Stimulated activated CD8-positive, alpha-beta memory T cell treated with anti-CD3 and anti-CD28 coated beads, Interleukin-12 subunit alpha, Interleukin-12 subunit beta, amount 100 ng/mL, for 4 hours (primary cell): ENCODE results near the gene MEIOSIN.

Source experiments
- DNase-seq: peaks from one replicate; pipeline ENCODE4 v3.0.0-alpha.2; 2020; ENCODE audit warnings: low read depth

The MEIOSIN gene

DNA sequence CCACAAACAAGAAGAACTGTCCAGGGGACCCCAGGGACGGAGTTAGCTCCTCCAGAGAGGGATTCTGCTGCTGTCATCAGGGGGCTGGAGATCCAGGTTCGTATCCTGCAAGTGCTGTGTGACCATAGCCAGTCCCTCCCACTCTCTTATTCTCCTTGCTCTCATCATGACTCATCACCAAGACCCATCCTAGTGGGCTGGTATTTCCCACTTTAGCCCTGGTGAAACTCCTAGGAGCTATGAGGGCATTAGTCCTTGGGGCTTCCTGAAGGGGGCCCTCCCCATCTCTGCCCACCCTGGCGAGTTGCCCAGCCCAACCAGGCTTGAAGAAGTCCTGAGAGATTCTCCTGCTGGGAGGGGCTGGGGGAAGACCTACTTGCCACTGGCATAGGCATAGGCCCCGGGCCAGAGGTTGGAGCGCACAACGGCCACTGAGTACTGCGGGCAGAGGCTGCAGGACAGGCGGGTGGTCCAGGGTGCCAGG, 66.9 kb downstream of the MEIOSIN start:
- DNase-seq: no peak

DNA sequence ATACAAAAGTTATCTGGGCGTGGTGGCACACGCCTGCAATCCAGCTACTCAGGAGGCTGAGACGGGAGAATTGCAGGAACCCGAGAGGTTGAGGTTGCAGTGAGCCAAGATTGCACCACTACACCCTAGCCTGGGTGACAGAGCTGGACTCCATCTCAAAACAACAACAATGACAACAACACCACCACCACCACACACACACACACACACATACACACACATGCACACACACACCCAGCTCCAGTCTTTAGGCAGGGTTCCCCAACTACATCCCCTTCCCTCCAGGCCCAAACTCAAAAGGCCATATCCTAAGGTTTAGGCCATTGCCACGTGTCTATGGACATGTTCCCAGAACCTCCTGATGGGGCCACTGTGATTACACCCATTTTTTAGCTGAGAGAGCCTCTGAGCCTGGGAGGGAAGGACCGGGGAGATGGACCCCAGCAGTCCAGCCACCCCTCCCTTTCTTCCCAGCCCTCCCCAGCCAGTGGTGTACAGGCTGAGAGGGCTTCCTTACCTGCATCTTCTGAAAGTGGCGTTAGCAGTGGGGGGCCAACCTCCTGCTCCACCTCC, 68.5 kb downstream of the MEIOSIN start:
- DNase-seq: no peak

DNA sequence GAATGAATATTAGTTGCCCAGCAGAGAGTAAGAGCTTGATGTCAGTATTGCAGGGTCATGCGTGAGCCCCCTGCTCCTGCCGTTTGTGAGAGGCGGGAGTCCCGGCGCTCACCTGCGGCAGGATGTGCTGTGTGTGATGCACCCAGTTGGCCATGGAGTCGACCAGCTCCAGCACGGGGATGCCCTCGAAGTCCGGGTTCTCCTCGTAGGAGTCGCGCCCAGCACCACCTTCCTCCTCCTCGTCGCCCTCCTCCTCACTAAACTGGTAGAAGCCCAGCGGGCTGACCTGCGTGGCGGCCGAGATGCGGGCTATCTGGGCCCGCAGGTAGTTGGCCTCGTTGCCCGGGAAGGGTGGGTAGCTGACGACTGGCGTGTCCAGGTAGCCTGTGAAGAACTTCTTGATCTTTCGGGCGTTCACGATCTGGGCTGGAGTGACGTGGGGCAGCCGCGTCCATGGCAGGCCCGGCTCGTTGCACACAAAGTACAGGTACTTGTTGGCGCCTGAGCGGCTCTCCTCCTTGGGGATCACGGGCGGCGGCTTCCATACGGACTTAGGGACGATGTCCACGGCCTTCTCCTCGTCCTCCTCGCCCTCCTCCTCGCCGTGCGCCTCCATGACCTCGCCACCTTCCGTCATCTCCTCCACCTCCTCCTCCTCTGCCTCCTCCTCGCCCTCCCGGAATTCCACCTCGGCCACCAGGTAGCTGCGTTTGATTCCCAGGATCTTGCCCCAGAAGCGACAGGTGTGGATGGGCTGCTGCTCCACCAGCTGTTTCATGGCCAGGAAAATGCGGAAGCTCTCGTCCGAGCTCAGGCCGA, 71.1 kb downstream of the MEIOSIN start:
- DNase-seq: no peak

DNA sequence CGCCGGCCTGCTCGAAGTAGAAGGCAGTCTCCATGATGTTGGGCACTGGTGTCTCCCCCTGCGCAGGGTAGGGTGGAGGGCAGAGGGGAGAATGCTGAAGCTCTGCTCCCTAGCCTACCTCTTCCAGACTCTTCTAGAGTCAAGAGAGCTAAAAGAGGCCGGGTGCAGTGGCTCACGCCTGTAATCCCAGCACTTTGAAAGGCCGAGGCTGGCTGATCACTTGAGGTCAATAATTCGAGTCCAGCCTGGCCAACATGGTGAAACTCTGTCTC, 71.7 kb downstream of the MEIOSIN start:
- DNase-seq: no peak

DNA sequence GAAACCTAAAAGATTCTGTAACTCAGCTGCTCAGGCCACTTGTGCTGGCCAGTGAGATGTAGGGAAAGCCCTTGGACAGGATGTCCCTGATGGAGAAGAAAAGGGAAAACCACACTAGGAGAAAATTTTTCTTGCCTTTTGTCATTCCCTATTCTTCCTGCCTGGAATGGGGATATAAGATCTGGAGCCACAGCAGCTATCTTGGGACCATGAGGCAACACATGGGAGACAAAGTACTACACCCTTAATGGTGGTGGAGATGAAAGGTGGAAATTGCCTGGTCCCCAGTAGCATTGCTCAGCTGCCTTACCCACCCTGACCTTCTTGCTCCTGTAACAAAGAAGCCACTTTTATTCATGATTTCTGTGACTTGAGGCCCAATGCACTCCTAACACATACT, 72.5 kb downstream of the MEIOSIN start:
- DNase-seq: no peak

DNA sequence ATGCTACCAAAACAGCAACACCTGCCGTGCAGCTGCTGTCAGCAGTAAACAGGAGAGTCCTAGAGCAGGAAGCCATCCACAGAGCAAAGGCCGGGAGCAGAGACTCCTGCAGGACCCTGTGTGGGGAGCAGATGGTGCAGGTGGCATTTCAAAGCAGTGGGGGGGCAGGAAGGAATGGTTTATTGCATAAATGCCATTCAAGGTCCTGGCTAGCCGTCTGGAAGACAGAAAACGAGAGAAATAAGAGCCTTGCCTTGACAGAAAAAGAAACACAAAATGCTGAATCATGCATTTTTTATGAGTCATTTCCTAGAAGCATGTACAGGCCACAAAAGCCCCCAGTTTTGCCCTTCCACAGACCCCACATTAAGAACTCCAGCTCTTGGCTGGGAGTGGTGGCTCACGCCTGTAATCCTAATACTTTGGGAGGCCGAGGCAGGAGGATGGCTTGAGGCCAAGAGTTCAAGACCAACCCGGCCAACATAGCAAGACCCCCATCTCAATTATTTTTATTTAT, 76.5 kb downstream of the MEIOSIN start:
- DNase-seq: no peak

DNA sequence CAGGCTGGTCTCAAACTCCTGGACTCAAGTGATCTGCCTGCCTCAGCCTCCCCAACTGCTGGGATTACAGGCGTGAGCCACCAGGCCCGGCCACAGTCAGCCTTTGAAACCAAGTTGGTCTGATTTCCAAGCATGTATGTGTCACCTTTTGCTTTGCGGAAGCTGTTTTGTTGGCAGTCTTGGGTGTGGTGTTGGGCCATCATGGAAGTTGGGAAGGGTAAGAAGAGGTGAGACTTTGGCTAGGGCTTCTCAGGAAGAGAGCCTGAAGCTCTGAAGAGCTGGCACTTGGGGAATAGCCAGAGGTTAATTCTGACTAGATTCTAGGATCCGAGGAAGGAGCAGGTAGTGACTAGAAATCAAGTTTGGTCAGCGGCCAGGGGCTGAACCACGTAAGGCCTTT, 79.1 kb downstream of the MEIOSIN start:
- no peak for DNase-seq
